Measurements from ENCODE around the gene ZNF688.
"Not testable (repeated sequence)": the region's sequence is repeated elsewhere in the genome, so short reads cannot be mapped to it uniquely, and the experiment has no call there.

Gene ZNF688

GRCh38 chr16:30571445-30572322, at the start of gene ZNF688:
Gene ZNF688, minus strand, starts transcription at chr16:30571714. Its CDS starts 85 bp downstream, at chr16:30571629.
- in situ Hi-C loops (cut with HindIII; ENCODE audit: low sequenced_read_pairs) = no loop called here

GRCh38 chr16:30620169-30620568, 48.7 kb upstream of the ZNF688 start:
- in situ Hi-C loops (cut with HindIII; ENCODE audit: low sequenced_read_pairs) = no loop called here

GRCh38 chr16:30619638-30620037, 48.1 kb upstream of the ZNF688 start:
- in situ Hi-C loops (cut with HindIII; ENCODE audit: low sequenced_read_pairs) = no loop called here

- in situ Hi-C loops (cut with HindIII; ENCODE audit: low sequenced_read_pairs) = no loop called here
These were observed 47.7 kb upstream of the ZNF688 start for GRCh38 chr16:30619202-30619601.

GRCh38 chr16:30615358-30616091, 44.0 kb upstream of the ZNF688 start:
- in situ Hi-C loops (cut with HindIII; ENCODE audit: low sequenced_read_pairs) = no loop called here

GRCh38 chr16:30609926-30610839, 38.7 kb upstream of the ZNF688 start, which contains the start of gene ZNF689:
Gene ZNF689, minus strand, starts transcription at chr16:30610389. Its CDS starts 348 bp downstream, at chr16:30610041.
- in situ Hi-C loops (cut with HindIII; ENCODE audit: low sequenced_read_pairs) = no loop called here

GRCh38 chr16:30609002-30609925, 37.8 kb upstream of the ZNF688 start:
- in situ Hi-C loops (cut with HindIII; ENCODE audit: low sequenced_read_pairs) = no loop called here

- in situ Hi-C loops (cut with HindIII; ENCODE audit: low sequenced_read_pairs) = no loop called here
These were observed 34.5 kb upstream of the ZNF688 start for GRCh38 chr16:30606004-30606403.

GRCh38 chr16:30605158-30605557, 33.6 kb upstream of the ZNF688 start:
- in situ Hi-C loops (cut with HindIII; ENCODE audit: low sequenced_read_pairs) = no loop called here

GRCh38 chr16:30604316-30604947, 32.9 kb upstream of the ZNF688 start:
- in situ Hi-C loops (cut with HindIII; ENCODE audit: low sequenced_read_pairs) = no loop called here

- in situ Hi-C loops (cut with HindIII; ENCODE audit: low sequenced_read_pairs) = no loop called here
These were observed 32.4 kb upstream of the ZNF688 start for GRCh38 chr16:30603945-30604315.

GRCh38 chr16:30602616-30603277, 31.2 kb upstream of the ZNF688 start:
- in situ Hi-C loops (cut with HindIII; ENCODE audit: low sequenced_read_pairs) = no loop called here

GRCh38 chr16:30601966-30602365, 30.5 kb upstream of the ZNF688 start:
- in situ Hi-C loops (cut with HindIII; ENCODE audit: low sequenced_read_pairs) = no loop called here

- in situ Hi-C loops (cut with HindIII; ENCODE audit: low sequenced_read_pairs) = no loop called here
These were observed 29.4 kb upstream of the ZNF688 start for GRCh38 chr16:30600929-30601328.

- in situ Hi-C loops (cut with HindIII; ENCODE audit: low sequenced_read_pairs) = no loop called here
These were observed 28.7 kb upstream of the ZNF688 start for GRCh38 chr16:30600215-30600614.

- in situ Hi-C loops (cut with HindIII; ENCODE audit: low sequenced_read_pairs) = no loop called here
These were observed 21.4 kb upstream of the ZNF688 start for GRCh38 chr16:30592871-30593270.

GRCh38 chr16:30590869-30591268, 19.4 kb upstream of the ZNF688 start:
- in situ Hi-C loops (cut with HindIII; ENCODE audit: low sequenced_read_pairs) = not testable (repeated sequence)

GRCh38 chr16:30589582-30589981, 18.1 kb upstream of the ZNF688 start:
- in situ Hi-C loops (cut with HindIII; ENCODE audit: low sequenced_read_pairs) = not testable (repeated sequence)

- in situ Hi-C loops (cut with HindIII; ENCODE audit: low sequenced_read_pairs) = no loop called here
These were observed 17.1 kb upstream of the ZNF688 start for GRCh38 chr16:30588651-30589050.

All from DLD1 (cell line).